NCI-H2107 treated with DMSO at 0.1 percent for 48 hours (cell line): ENCODE data around the gene ANO2.

Experiments
- DNase-seq: peaks from one replicate; lab custom pipeline; 2025; ENCODE audit not compliant: unreplicated experiment; lab: John Stamatoyannopoulos, UW

ANO2 gene

DNA sequence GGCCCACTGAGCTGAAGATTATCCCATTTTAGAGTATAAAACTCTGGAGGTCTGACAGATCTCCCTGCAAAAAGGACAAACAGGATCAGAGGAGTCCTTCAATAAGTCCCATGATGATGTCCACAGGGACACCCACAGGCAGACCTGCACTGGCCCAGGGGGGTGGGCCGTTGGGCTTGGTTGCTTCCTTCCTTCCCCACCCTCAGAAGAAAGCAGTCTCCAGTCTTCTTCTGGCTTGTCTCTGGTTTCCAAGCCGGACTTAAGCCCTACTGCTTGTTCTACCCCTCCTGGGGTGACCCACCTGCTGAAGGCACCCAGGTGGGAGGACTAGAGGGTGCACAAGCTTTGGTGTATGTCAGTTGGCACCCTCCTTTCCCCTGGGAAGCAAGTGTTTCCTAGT lies 209.0 kb downstream of the ANO2 start:
- DNase-seq: no peak

DNA sequence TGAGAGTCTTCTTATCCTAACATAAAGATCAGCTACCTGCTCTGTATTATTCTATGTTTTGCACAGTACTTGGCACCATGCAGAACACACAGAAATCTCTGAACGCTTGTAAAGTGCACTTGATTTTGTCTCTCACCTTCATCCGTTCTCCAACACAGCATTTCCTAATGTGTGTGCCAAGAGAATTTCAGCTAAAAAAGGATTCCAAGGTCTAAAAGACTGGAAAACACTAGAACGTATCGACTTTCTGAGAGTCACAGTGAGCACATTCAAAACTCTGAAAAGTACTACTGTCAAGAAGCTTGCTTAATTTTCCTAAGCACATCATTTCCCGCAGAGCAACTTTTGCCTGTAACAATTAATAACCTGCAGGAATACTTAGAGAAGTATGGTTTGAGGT lies 211.1 kb downstream of the ANO2 start:
- DNase-seq: no peak

DNA sequence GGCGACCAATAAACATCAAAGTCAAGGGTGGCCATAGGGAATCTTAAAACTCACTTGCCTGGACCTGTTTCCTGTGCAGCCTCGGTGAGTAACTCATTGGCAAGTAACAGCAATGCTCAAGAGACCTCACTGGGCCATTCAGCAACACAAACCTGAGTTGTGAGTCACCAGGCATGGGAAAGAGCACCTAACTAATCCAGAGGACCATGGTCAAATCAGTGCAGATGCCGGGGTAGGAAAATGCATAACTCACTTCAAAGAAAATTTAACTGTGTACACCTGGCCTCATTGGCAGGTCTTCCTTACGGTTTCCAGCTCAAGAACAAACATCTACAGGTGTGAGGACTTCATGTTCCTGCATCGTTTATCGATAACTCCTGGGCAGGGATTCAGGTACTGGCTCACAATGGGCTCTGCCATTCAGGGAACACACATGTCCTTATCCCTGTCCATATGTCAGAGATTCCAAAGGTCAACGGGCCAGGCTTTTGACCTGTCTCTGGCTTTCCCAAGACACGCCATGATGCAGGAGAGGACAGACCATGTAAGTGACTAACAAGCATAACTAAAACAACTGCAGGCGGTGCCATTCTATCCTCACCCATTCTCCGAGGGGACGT lies 211.8 kb downstream of the ANO2 start:
- DNase-seq: no peak

DNA sequence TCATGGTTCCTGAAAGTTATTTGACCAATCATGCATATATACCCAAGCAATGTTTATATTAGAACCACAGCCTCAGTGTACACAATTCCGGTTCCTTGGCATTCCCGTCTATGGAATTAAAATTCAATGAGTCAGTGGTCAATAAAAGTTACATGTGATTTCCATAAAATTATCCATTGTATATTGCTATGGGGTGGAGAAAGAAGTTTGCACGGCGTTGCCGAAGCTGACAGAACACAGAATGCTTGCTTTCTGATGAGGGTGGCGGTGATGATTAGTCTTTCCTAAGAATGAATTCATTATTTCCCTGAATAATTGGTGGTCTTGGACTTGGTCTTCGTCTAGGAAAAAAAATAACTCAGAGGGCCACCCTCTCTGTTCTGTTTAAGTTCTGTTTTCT lies 214.1 kb downstream of the ANO2 start:
- DNase-seq: no peak

DNA sequence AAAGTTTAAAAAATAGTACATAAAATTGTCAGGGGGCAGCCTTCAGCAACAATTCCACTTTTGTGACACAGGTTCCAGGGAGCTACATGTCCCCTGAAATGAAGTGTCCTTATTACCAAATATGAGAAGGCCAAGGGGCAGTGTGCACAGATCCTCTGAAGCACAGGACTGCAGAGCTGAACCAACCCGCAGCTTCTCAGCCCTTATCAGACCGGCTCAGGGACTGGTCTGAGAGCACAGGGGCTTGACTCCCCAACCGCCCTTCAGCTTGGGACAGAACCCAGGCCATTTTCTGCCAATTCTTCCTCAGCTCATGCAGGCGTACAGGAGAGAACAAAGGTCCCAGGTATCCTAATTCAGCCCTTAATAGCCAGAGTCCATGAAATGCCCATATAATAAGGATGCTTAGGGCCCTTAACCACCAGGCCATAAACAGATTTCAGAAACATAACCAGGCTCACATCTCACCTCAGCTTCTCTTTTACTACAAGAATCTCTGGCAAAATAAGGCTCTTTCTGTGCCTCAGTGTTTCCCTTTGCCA lies 221.3 kb downstream of the ANO2 start:
- DNase-seq: no peak

DNA sequence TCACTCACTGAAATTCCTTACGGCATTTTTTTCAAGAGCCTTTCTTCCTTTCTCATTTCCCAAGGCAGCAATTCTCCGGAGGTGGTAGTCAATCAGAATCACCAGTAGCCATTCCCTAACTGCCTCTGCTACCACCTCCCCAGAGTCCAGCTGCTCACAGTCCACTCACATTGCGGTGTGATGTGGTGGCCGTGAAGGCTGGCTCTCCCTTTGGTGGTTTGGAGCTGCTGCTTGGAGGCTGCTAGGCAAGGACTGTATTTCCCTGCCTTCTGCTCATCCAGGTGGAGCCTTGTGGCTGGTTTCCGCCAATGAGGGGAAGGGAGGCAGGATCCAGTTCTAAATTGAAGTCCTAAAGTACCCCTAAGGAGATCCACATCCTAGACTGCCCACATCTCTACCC lies 222.0 kb downstream of the ANO2 start:
- DNase-seq: no peak

DNA sequence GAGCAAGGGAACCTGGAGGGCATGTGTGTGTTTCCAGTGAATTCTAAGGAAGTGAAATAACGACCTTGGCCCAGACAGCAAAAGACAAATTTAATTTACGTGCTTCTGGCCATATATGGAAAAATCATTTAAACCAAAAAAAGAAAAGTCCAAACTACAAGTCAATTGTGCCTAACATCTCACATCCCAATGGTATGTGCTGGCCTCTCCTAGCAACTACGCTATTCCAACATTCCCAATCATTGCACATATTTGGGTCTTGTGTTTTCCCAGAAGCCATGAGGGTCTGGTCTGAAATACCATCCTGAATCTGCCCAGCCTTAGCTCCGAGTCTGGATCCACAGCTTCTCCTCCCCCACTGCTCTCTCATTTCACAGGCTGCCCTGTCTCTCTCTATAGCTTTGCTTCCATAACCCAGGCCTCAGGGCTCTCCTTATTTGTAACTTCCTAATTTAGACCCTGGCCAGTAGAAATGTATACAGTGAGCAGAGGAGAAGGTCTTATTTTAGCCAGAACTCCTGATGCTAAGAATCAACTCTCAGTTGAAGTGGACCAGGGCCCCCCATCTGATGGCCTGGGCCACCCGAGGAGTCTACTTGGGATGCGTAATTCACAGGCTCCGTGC lies 224.6 kb downstream of the ANO2 start:
- DNase-seq: no peak

DNA sequence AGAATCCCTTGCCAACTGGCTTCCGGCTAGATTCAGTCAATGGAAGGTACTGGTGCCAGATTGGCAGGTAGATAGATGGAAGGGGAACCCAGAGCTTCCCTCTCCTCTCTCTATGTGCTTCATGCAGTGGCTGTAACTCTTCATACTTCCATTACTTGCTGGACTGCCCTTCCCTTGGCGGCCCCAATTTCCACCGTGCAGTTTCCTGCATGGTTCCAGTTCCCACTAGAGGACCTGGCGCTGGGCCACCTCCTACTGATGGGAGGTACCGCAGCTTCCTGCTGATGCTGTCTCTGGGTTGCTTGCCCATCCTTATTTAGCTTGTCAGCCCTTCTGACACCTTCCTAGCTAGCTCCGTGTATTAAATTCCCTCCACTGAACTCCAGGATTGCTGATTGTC lies 226.4 kb downstream of the ANO2 start:
- DNase-seq: no peak

DNA sequence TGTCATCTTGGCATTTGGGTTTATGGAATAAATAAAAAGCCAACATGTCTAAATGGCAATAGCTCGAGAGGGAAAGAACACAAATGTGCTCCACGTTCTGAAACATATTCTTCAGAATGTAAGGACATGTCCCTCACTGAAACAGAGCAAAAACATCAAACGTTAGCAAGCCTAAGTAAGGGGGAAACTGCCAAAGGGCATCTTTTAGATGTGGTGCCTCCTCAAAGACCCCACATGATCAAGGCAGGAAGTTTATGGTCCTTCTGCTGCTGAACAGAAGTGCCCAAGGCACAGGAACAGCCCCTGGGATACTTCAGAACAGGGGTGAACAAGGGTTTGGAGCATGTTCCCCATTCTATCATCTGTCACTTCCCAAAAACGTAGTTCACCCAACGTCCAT lies 227.0 kb downstream of the ANO2 start:
- DNase-seq: no peak

DNA sequence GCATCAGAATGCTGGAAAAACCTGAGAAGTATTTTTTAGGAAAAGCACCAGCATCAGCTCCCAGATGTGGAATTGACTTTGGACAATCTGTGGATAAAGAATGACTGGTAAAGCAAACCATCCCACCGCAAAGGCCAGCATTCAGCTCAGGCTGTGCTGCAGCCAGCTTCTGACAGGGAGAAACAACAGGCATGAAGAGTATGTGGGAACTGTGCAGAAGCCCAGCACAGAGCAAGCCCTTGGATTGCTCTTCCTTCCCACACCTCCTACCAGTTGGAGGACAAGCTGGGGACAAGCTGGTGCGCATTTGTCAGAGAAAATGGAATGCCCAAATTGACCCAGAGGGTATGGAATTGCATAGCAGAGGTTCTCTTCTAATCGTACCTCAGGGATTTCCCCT lies 228.1 kb downstream of the ANO2 start:
- DNase-seq: no peak

DNA sequence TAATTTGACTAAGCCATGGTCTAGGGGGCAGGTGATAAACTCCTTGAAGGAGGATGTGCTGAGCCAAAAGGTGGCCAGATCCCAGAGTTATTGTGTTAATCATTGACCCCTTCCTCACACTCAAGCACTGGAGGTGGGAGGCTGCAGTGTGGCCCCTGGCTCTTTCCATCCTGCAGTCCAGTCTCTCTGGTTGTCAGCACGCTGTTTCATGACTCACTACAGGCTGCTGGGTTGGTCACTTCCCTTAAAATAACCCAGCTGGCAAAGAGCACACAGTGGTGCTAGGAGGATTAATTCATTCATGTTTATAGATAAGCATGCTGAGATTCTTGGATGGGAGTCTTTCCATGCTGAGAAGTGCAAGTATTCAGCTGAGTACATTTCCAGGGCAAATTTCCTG lies 228.9 kb downstream of the ANO2 start:
- no peak for DNase-seq

DNA sequence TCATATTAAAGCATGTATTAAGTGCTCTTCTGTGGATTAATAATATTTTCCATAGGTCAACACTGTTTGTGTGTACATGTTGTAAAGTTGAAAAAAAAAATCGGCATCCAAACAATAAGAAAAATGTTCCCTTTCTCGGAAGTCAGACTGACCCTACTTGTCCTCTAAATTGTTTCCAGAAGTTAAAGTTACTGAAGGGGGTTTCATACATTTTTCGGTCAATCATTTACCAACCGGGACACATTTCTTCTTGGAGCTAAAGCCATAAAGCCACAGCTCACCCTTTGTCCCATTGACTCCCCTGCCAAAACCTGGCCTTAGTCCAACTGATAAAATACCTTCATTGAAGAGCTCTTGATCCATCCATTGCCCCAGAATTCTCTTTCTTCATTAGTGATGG lies 230.0 kb downstream of the ANO2 start:
- no peak for DNase-seq

DNA sequence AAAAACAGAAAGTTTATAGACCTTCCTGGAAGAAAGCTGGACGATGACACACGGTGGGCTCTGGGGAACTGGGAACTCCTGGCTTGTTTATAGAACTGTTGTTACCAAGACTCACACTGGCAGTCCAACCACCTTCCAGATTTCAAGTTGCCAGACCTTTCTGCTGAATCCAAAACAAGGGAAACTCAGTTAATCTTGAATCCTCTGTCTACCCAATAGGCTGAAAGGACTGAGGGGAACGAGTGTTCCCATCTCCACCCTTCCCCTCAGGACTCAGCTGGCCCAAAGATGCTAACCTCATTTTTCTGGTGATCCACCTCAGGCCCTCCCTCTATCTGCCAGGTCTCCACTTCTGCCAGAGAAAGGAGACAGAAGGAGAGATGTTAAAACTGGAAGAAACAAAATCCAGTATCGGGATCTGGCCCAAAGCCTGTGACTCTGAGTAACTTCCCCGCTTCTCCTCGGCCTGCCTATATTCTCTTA lies 231.4 kb downstream of the ANO2 start:
- no peak for DNase-seq

DNA sequence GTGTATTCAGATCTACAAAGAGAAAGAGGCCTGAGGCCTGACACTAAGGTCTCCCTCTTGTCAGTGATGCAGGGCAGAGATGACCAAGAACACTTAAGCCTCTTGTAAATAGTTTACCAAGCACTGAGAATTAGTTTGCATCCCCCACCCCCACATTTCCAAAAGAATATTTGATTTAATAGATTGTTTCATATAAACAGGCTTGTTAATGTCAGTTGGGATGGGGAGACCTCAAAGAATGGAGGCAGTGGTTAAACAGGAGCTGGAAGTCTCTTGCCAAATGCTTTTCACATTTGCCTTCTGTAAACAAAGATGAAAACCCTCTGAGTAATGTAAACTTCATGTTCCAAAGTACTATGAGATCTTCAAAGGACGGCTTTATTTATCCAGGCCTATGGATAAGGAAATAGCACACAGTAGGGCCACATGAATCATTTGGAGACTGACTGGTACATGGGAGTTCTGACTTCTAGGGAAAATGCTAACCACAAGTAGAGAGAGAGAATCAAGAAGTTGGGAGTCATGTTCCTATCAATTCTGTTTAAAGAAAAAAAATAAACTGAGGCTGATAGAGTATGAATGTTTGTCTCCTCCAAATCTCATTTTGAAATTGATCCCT lies 234.7 kb downstream of the ANO2 start:
- DNase-seq: no peak

DNA sequence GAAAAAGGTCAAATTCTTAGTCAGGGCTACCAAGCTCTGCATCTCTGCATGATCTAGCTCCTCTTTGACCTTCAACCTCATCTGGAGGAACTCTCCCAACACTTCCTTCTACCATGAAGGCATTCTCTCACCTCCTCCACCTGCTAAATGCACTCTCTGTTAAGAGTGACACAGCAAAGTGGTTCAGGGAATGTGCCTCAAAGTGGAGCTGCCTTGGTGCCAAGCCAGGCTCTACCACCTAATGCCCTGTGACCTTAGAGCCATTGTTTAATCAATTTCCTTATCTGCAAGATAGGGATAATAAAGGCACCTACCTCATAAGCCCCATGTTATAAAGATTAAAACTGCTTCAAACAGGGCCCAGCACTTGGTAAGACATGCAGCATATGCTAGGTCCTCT lies 236.7 kb downstream of the ANO2 start:
- no peak for DNase-seq

DNA sequence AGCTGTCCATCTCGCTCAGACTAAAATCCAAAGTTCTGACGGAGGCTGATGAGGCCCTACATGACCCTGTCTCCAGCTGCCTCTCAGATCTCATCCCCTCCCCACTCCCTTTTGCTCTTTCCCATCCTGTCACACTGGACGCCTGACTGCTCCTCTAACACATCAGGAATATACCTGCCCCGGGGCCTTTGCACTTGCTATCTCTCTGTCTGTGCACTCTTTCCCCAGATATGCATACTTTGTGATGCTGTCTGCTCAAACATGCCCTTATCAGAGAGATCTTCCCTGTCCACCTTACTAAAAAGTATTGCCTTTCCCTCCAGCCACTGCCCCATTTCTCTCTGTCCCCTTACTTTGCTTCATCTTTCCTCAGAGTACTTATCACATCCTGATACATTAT lies 238.8 kb downstream of the ANO2 start:
- DNase-seq: no peak

DNA sequence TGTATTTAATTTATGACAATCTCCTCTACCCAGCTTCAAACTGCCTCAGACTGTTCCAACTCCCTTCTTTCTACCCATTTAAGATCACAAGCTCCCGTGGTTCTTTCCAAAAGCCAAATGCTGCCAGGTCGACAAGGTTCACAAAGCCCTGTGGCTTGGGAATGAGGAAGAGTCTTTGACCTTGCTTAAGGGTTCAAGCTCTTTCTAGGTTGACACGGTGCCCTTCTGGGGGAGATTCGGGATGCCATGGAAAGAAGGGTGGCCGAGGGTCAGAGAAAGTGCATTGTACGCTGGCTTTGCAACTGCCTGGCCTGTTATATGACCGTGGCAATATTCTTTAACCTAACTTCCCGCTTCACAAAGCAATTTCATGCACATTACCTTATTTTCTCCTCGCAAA lies 239.3 kb downstream of the ANO2 start:
- no peak for DNase-seq

DNA sequence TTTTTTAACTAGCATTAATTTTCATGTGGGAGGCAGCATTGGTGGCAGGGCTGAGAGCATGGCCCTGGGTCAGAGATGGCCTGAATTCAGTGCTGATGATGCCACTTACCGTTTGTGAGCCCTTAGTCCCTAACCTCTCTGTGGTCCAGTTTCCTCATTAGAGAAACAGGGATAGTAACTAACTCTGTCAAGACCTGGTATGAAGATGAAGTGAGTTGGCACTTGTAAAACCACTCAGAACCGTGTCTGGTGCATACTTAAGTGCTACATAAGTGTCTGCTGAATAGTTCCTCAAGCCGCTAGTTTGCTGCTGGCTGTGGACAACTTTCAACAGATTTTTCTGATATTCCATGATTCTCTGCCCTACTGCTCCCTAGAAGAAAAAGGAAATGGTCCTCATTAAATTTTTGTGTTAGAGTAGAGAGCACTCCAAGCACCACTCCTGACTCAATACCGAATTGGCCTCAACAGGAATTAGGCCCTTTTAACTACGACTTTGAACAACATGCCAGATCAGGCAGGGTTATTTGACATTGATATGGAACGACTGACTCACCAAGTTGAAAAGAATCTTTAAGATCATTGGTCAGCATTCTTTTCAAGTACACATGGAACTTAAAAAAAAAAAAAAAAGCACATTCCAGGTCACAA lies 250.2 kb downstream of the ANO2 start:
- DNase-seq: no peak

DNA sequence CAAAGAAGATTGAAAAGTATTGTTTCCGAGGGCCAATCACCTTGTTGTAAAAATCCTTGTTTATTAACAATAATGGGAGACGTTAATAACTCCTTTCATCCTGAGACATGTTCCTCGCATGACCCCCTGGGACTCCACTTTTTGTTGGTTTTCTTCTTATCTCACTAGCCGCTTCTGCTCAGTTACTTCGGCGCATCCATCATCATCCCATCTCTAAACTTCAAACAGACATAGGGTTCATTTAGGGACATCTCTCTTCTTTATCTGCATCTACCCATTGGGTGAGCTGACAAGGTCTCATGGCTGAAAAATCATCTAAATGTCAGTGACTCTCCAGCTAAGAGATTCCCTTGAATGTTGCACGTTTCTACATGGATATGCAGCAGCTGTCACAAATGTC lies 252.2 kb downstream of the ANO2 start:
- DNase-seq: no peak

DNA sequence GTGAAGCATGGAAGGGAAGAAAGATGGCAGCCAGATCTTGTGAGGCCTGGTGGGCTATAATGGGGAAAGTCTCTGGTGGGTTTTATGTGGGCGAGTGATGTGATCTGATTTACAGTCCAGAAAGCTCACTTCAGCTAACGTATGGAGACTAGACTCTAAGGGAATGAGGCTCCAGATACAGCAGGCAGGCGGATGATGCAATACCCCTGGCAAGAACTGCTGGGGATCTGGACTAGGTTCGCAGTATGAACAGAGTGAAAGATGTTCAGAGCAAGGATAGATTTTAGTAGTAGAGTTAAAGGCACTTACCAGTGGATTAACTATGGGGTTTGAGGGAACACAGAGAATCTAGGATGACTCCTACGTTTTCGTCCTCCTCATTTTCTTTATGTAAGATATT lies 253.1 kb downstream of the ANO2 start:
- DNase-seq: no peak

DNA sequence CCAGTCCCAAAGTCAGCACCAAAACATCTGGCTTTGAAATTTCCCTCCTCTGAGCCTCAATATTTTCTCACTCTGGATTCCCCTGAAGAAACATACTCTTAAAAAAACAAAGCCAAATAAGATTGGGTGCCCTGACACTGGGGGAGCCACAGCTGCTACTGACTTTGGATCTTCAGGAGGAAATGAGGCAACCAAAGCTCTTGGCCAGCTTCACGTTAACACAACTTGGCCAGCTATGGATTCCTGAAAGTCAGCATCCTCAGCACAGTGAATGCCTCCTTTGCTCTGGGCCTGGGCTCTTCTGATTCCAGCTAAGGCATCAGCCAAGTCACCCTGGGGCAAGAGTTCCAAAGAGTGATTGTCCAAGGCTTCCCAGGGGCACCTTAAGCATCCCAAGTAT lies 254.8 kb downstream of the ANO2 start:
- no peak for DNase-seq

DNA sequence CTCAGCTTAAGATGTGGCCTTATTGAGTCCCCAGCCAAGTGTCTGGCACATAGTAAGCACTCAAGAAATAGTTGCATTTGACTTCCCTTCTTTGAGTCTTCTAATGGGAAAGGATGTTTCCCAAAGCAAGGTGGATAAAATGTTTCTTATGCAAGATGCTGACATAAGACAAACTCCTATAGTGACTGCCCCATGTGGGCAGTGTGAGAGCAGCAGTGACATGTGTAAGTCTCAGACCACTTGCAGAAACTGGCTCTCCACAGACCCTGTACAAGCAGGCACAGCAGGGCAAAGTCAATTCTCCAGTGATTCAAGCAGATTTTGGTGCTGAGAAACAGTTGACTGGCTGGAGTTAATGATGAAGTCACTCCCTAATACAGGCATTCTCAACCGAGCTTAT lies 255.3 kb downstream of the ANO2 start:
- DNase-seq: no peak
